ENCODE results near the gene TGM4. TPM values are rescaled to one million over a fixed set of nuclear protein-coding genes. Genes with fewer than 3 reads are reported as not detected.
A peak's percentile ranks its signal among the peaks of the same experiment; 100 is the strongest.

TGM4 gene
- total RNA-seq, 1 donor from 2014 or later, result 0.18 TPM

DNA sequence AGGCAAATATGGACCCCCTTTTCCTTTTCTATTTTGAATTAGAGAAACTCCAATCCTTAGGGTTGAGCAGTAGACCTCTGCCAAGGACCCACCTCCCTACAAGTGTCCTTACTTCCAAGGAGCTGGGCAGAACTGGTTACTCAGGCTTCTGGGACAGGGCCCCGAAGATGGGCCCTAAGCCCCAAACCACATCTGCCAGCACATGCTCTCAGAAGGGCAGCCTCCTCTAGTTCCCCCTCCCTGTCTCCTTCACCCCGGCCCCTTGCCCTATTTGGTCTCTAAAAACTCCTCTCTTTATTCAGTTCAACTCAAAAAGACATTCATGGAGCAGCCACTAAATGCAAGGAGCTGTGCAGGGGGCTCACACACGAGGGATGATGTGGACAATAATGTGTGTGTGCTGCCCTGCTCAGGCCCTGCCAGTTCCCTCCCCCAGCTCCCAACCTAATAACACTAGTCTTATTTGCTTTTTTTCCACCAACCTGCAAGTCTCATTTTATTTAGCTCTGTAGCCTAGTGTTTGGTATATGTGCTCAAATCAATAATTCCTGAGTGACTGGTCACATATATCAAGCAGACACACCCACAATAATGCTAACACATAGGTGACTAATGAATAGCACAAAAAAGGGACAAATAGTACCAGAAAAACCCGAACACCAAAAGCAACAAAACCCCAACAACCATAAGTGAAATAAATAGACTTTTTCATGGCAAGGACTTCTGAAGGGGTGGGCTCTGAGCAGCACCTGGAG, 89.3 kb downstream of the TGM4 start:
- TF ChIP-seq EZH2 (IDR thresholded peaks at IDR 0.05; ENCODE audit: insufficient read depth, low read length), result no peak
- TF ChIP-seq, protein P1, sequence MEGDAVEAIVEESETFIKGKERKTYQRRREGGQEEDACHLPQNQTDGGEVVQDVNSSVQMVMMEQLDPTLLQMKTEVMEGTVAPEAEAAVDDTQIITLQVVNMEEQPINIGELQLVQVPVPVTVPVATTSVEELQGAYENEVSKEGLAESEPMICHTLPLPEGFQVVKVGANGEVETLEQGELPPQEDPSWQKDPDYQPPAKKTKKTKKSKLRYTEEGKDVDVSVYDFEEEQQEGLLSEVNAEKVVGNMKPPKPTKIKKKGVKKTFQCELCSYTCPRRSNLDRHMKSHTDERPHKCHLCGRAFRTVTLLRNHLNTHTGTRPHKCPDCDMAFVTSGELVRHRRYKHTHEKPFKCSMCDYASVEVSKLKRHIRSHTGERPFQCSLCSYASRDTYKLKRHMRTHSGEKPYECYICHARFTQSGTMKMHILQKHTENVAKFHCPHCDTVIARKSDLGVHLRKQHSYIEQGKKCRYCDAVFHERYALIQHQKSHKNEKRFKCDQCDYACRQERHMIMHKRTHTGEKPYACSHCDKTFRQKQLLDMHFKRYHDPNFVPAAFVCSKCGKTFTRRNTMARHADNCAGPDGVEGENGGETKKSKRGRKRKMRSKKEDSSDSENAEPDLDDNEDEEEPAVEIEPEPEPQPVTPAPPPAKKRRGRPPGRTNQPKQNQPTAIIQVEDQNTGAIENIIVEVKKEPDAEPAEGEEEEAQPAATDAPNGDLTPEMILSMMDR (IDR thresholded peaks at IDR 0.05; ENCODE audit: insufficient read depth, low read depth, low read length), result no peak
- Histone ChIP-seq H3K36me3 (ENCODE audit: insufficient read depth, low read length) (no peaks in the 10 kb centered on the region), H4K20me1 (ENCODE audit: insufficient read depth, low read length) (peaks cover 85% of the 10 kb centered on the region), H3K27me3 (ENCODE audit: insufficient read depth, low read length) (no peaks in the 10 kb centered on the region), H3K9me3 (ENCODE audit: insufficient read depth, low read depth, low read length) (no peaks in the 10 kb centered on the region), H2AFZ (ENCODE audit: low read depth, low read length) (no peak overlapping the region), H3K9ac (ENCODE audit: low read length) (no peak overlapping the region), H3K4me3 (ENCODE audit: insufficient read depth, low read depth, low read length) (no peak overlapping the region), H3K27ac (ENCODE audit: low read depth, low read length) (no peak overlapping the region), H3K4me2 (ENCODE audit: low read length) (no peak overlapping the region), H3K79me2 (ENCODE audit: insufficient read depth, low read length) (peaks cover 74% of the 10 kb centered on the region), H3K4me1 (ENCODE audit: insufficient read depth, low read length) (peaks cover 3% of the 10 kb centered on the region)
- FAIRE-seq, result no peak
- no peaks in the 10 kb centered on the region for H3K9me3 Mint-ChIP-seq (ENCODE audit: unreplicated experiment)
- peaks cover 10% of the 10 kb centered on the region for H3K36me3 Mint-ChIP-seq (ENCODE audit: low read depth, unreplicated experiment)
- peaks cover 27% of the 10 kb centered on the region for H3K4me1 Mint-ChIP-seq (ENCODE audit: low read depth, unreplicated experiment)
- H3K27ac Mint-ChIP-seq (ENCODE audit: unreplicated experiment), result peak overlapping the region; percentile 19
- no peaks in the 10 kb centered on the region for H3K27me3 Mint-ChIP-seq (ENCODE audit: low read depth, unreplicated experiment)
- no peak overlapping the region for H3K4me3 Mint-ChIP-seq (ENCODE audit: unreplicated experiment)
- no peak for DNase-seq (ENCODE audit: low read depth)

Other genes with a start within 250 kb of the TGM4 start
- 20.4 and 23.6 TPM in 2 replicates for gene ZNF197, start 249.6 kb upstream of the TGM4 start, total RNA-seq
- gene ZNF35, start 225.9 kb upstream of the TGM4 start, total RNA-seq, result 14.5 and 16.8 TPM in 2 replicates
- gene ZNF502, start 161.9 kb upstream of the TGM4 start, total RNA-seq, result 1.9 and 2.2 TPM in 2 replicates
- 1.2 and 2.2 TPM in 2 replicates for gene ZNF501, start 145.0 kb upstream of the TGM4 start, total RNA-seq
- 17.8 and 19.5 TPM in 2 replicates for gene KIAA1143, start 113.0 kb upstream of the TGM4 start, total RNA-seq
- 0.82 and 1.5 TPM in 2 replicates for gene KIF15, start 112.8 kb upstream of the TGM4 start, total RNA-seq
- gene TMEM42, start 12.7 kb upstream of the TGM4 start, total RNA-seq, result 6.9 and 7.9 TPM in 2 replicates
- 64.5 and 66.6 TPM in 2 replicates for gene ZDHHC3, start 101.6 kb downstream of the TGM4 start, total RNA-seq
- gene EXOSC7, start 101.6 kb downstream of the TGM4 start, total RNA-seq, result 34.7 and 38.6 TPM in 2 replicates
- 0.32 TPM in 1 of 2 replicates, not detected in the other for gene CLEC3B, start 151.7 kb downstream of the TGM4 start, total RNA-seq

Measured in astrocyte (in vitro differentiated cells and primary cell).